ENCODE data around the gene RGS9BP.
"Not testable (repeated sequence)": the region's sequence is repeated elsewhere in the genome, so short reads cannot be mapped to it uniquely, and the experiment has no call there.

The RGS9BP gene

GRCh38 chr19:32675720-32676185 is at the start of gene RGS9BP:
Gene RGS9BP (plus strand): TSS chr19:32675848. CDS start chr19:32676264, 416 bp downstream.
- DNase-seq: peak; percentile 65

- DNase-seq: no peak
Measured at GRCh38 chr19:32626969-32627368, 48.7 kb upstream of the RGS9BP start.

GRCh38 chr19:32627714-32628270 is 47.9 kb upstream of the RGS9BP start:
- no peak for DNase-seq

- DNase-seq: no peak
Measured at GRCh38 chr19:32630338-32630737, 45.3 kb upstream of the RGS9BP start.

GRCh38 chr19:32631381-32631780 is 44.3 kb upstream of the RGS9BP start:
- DNase-seq: no peak

- no peak for DNase-seq
Measured at GRCh38 chr19:32637480-32637879, 38.2 kb upstream of the RGS9BP start.

- DNase-seq: no peak
Measured at GRCh38 chr19:32638625-32639024, 37.0 kb upstream of the RGS9BP start.

- no peak for DNase-seq
Measured at GRCh38 chr19:32642771-32643170, 32.9 kb upstream of the RGS9BP start.

GRCh38 chr19:32646556-32646955 is 29.1 kb upstream of the RGS9BP start:
- DNase-seq: no peak

- DNase-seq: no peak
Measured at GRCh38 chr19:32647361-32647760, 28.3 kb upstream of the RGS9BP start.

GRCh38 chr19:32649751-32650150 is 25.9 kb upstream of the RGS9BP start:
- DNase-seq: no peak

GRCh38 chr19:32650671-32651070 is 25.0 kb upstream of the RGS9BP start:
- no peak for DNase-seq

GRCh38 chr19:32651729-32652140 is 23.9 kb upstream of the RGS9BP start:
- DNase-seq: no peak

- not testable (repeated sequence) for DNase-seq
Measured at GRCh38 chr19:32652331-32652730, 23.3 kb upstream of the RGS9BP start.

- DNase-seq: peak; percentile 20
Measured at GRCh38 chr19:32652894-32653598, 22.6 kb upstream of the RGS9BP start.

GRCh38 chr19:32653599-32653915 is 22.1 kb upstream of the RGS9BP start:
- DNase-seq: no peak

- not testable (repeated sequence) for DNase-seq
Measured at GRCh38 chr19:32656379-32656778, 19.3 kb upstream of the RGS9BP start.

- no peak for DNase-seq
Measured at GRCh38 chr19:32658075-32658474, 17.6 kb upstream of the RGS9BP start.

- DNase-seq: no peak
Measured at GRCh38 chr19:32658527-32658926, 17.1 kb upstream of the RGS9BP start.

GRCh38 chr19:32661318-32661717 is 14.3 kb upstream of the RGS9BP start:
- no peak for DNase-seq

- DNase-seq: no peak
Measured at GRCh38 chr19:32662186-32662585, 13.5 kb upstream of the RGS9BP start.

- no peak for DNase-seq
Measured at GRCh38 chr19:32666084-32666483, 9.6 kb upstream of the RGS9BP start.

- no peak for DNase-seq
Measured at GRCh38 chr19:32669310-32669709, 6.3 kb upstream of the RGS9BP start.

GRCh38 chr19:32671883-32672593 is 3.6 kb upstream of the RGS9BP start:
- no peak for DNase-seq
